Fibroblast of lung (primary cell): ENCODE results near the gene DMXL2. TPM values are rescaled to one million over a fixed set of nuclear protein-coding genes. Genes with fewer than 3 reads are reported as not detected.
A peak's percentile ranks its signal among the peaks of the same experiment; 100 is the strongest.

Source experiments
- DNase-seq, 2 donors: peaks; one replicate each; pipeline versions ENCODE4 v3.0.0 to v3.0.0-alpha.2; 2010; ENCODE audit warnings: low read depth in 2 of 2
- H2AFZ ChIP-seq: 2 replicates; pipeline ENCODE4 v1.5.1; 2012; ENCODE audit warnings: low read length, control low read depth, inconsistent platforms
- H3K27ac ChIP-seq: 2 replicates; pipeline ENCODE4 v1.5.1; 2011; ENCODE audit warnings: low read length, control low read depth; ENCODE audit not compliant: insufficient read depth
- H3K27me3 ChIP-seq: 2 replicates; pipeline ENCODE4 v1.5.1; 2011; ENCODE audit warnings: mild to moderate bottlenecking, low read length; ENCODE audit not compliant: control insufficient read depth, insufficient read depth
- H3K36me3 ChIP-seq: 2 replicates; pipeline ENCODE4 v1.5.1; 2011; ENCODE audit warnings: low read length; ENCODE audit not compliant: control insufficient read depth, insufficient read depth
- H3K4me1 ChIP-seq: 2 replicates; pipeline ENCODE4 v1.5.1; 2011; ENCODE audit warnings: low read length; ENCODE audit not compliant: control insufficient read depth, insufficient read depth; ENCODE audit errors: extremely low read depth
- H3K4me2 ChIP-seq: 2 replicates; pipeline ENCODE4 v1.5.1; 2011; ENCODE audit warnings: low read length, control low read depth; ENCODE audit not compliant: insufficient read depth; ENCODE audit errors: extremely low read depth
- H3K4me3 ChIP-seq, 4 experiments: fragments of 200-600 bp in 1 of 4; sonication (generic) in 1 of 4; replicated peaks in 1 of 4; 2 replicates each; pipeline ENCODE4 v1.5.1; 2011 to 2016; ENCODE audit warnings: low read length in 4 of 4, low read depth in 3 of 4, mild to moderate bottlenecking in 3 of 4, control low read depth in 2 of 4, inconsistent platforms in 1 of 4, mixed read lengths in 1 of 4; ENCODE audit not compliant: insufficient read depth in 1 of 4; ENCODE audit errors: control extremely low read depth in 1 of 4
- H3K79me2 ChIP-seq: 2 replicates; pipeline ENCODE4 v1.5.1; 2012; ENCODE audit warnings: mild to moderate bottlenecking, low read length, inconsistent platforms; ENCODE audit not compliant: control insufficient read depth, insufficient read depth
- H3K9ac ChIP-seq: 2 replicates; pipeline ENCODE4 v1.5.1; 2011; ENCODE audit warnings: mild to moderate bottlenecking, low read length, control low read depth; ENCODE audit not compliant: insufficient read depth
- H3K9me3 ChIP-seq: 2 replicates; pipeline ENCODE4 v1.5.1; 2012; ENCODE audit warnings: low read depth, low read length; ENCODE audit not compliant: control insufficient read depth, insufficient read depth
- H4K20me1 ChIP-seq: 2 replicates; pipeline ENCODE4 v1.5.1; 2011; ENCODE audit warnings: low read length; ENCODE audit not compliant: control insufficient read depth, insufficient read depth; ENCODE audit errors: extremely low read depth
- CTCF ChIP-seq, 2 donors: IDR thresholded peaks in 1 of 2; conservative IDR thresholded peaks in 1 of 2; 1 replicate in 1 of 2; 2 replicates in 1 of 2; pipeline ENCODE4 v1.5.1; 2011 to 2012; ENCODE audit warnings: low read length in 2 of 2, control low read depth in 1 of 2, inconsistent platforms in 1 of 2, low read depth in 1 of 2, mild to moderate bottlenecking in 1 of 2
- EZH2 ChIP-seq: IDR thresholded peaks from 2 replicates; pipeline ENCODE4 v1.5.1; 2012; ENCODE audit warnings: low read length, control low read depth, mild to moderate bottlenecking; ENCODE audit errors: missing control alignments
- polyA plus RNA-seq, 2 donors: library from polyadenylated mRNA; depleted of rRNA in 1 of 2; stranded (reverse) in 1 of 2; unstranded in 1 of 2; fragments of >200 nt; gene quantifications; 2 replicates each; pipeline ENCODE4 v1.2.1, GENCODE V29; 2011 to 2012; ENCODE audit warnings: missing spikeins in 1 of 2
- total RNA-seq: library from RNA; depleted of rRNA; stranded (reverse); fragments of >200 nt; gene quantifications from 2 replicates; pipeline ENCODE4 v1.2.1, GENCODE V29; 2014

The DMXL2 gene
- total and polyA plus RNA-seq, 2 donors (not counting 1 experiment from before 2014, with no cell fraction given), result 9.4 to 31.2 TPM

- TF ChIP-seq EZH2 (no peak), CTCF (conservative IDR thresholded peaks at IDR 0.05 in 1 of 2, IDR thresholded peaks at IDR 0.05 in 1 of 2; ENCODE audit: low read depth in 1 of 2, low read length in 2 of 2) (no peak)
- no peaks in the 10 kb centered on the region for H3K27me3 ChIP-seq
- peak in 1 of 2 donors; percentile 16 for DNase-seq
Measured at GRCh38 chr15:51460796-51461195, 161.8 kb downstream of the DMXL2 start.

GRCh38 chr15:51450001-51450400, 172.6 kb downstream of the DMXL2 start:
- Histone ChIP-seq H3K27ac (no peak overlapping the region), H2AFZ (no peak overlapping the region), H3K4me2 (no peak overlapping the region), H3K27me3 (no peaks in the 10 kb centered on the region), H3K9me3 (no peaks in the 10 kb centered on the region), H3K9ac (no peak overlapping the region), H3K36me3 (no peaks in the 10 kb centered on the region), H3K4me3 (no peak overlapping the region), H4K20me1 (no peaks in the 10 kb centered on the region), H3K4me1 (no peaks in the 10 kb centered on the region), H3K79me2 (no peaks in the 10 kb centered on the region)
- DNase-seq, result peak in 1 of 2 donors; percentile 72
- TF ChIP-seq CTCF (conservative IDR thresholded peaks at IDR 0.05 in 1 of 2, IDR thresholded peaks at IDR 0.05 in 1 of 2; ENCODE audit: low read depth in 1 of 2, low read length in 2 of 2) (no peak), EZH2 (no peak)

More at GRCh38 chr15:51460796-51461195, 161.8 kb downstream of the DMXL2 start:
- H3K36me3 ChIP-seq, result no peaks in the 10 kb centered on the region
- no peaks in the 10 kb centered on the region for H3K79me2 ChIP-seq
- H3K4me3 ChIP-seq, result no peak overlapping the region
- no peaks in the 10 kb centered on the region for H3K9me3 ChIP-seq
- H3K4me1 ChIP-seq, result no peaks in the 10 kb centered on the region
- no peak overlapping the region for H3K27ac ChIP-seq
- no peak overlapping the region for H2AFZ ChIP-seq
- H4K20me1 ChIP-seq, result no peaks in the 10 kb centered on the region
- H3K9ac ChIP-seq, result no peak overlapping the region
- H3K4me2 ChIP-seq, result no peak overlapping the region

GRCh38 chr15:51448622-51449399, 173.8 kb downstream of the DMXL2 start:
- Histone ChIP-seq H2AFZ (no peak overlapping the region), H3K27me3 (no peaks in the 10 kb centered on the region), H3K4me3 (no peak overlapping the region), H3K4me2 (no peak overlapping the region), H3K36me3 (no peaks in the 10 kb centered on the region), H3K9me3 (no peaks in the 10 kb centered on the region), H4K20me1 (no peaks in the 10 kb centered on the region), H3K4me1 (no peaks in the 10 kb centered on the region), H3K27ac (no peak overlapping the region), H3K79me2 (no peaks in the 10 kb centered on the region), H3K9ac (no peak overlapping the region)
- DNase-seq, result no peak
- TF ChIP-seq EZH2, result no peak
- no peak for TF ChIP-seq CTCF (conservative IDR thresholded peaks at IDR 0.05 in 1 of 2, IDR thresholded peaks at IDR 0.05 in 1 of 2; ENCODE audit: low read depth in 1 of 2, low read length in 2 of 2)
